DMS153 treated with DMSO at 0.1 percent for 48 hours (cell line): ENCODE results near the gene PPP2R2B.

ENCODE experiments used
- DNase-seq: peaks from one replicate; lab custom pipeline; 2025; ENCODE audit not compliant: unreplicated experiment; lab: John Stamatoyannopoulos, UW

Gene PPP2R2B

GRCh38 chr5:146828385-146828784 lies 50.2 kb downstream of the PPP2R2B start:
- no peak for DNase-seq

- DNase-seq: no peak
Measured at GRCh38 chr5:146827901-146828300, 50.7 kb downstream of the PPP2R2B start.

- DNase-seq: no peak
Measured at GRCh38 chr5:146825033-146825432, 53.5 kb downstream of the PPP2R2B start.

- no peak for DNase-seq
Measured at GRCh38 chr5:146821732-146822131, 56.8 kb downstream of the PPP2R2B start.

GRCh38 chr5:146820987-146821386 lies 57.6 kb downstream of the PPP2R2B start:
- DNase-seq: no peak

- no peak for DNase-seq
Measured at GRCh38 chr5:146818822-146819221, 59.7 kb downstream of the PPP2R2B start.

- DNase-seq: no peak
Measured at GRCh38 chr5:146817973-146818372, 60.6 kb downstream of the PPP2R2B start.

GRCh38 chr5:146816775-146817387 lies 61.7 kb downstream of the PPP2R2B start:
- DNase-seq: no peak

- no peak for DNase-seq
Measured at GRCh38 chr5:146815411-146815810, 63.1 kb downstream of the PPP2R2B start.

GRCh38 chr5:146813346-146814157 lies 65.0 kb downstream of the PPP2R2B start:
- DNase-seq: no peak

- no peak for DNase-seq
Measured at GRCh38 chr5:146805081-146805480, 73.5 kb downstream of the PPP2R2B start.

- DNase-seq: no peak
Measured at GRCh38 chr5:146802945-146803522, 75.5 kb downstream of the PPP2R2B start.

- no peak for DNase-seq
Measured at GRCh38 chr5:146799671-146800070, 78.9 kb downstream of the PPP2R2B start.

- DNase-seq: no peak
Measured at GRCh38 chr5:146799231-146799630, 79.3 kb downstream of the PPP2R2B start.

GRCh38 chr5:146797658-146798057 lies 80.9 kb downstream of the PPP2R2B start:
- DNase-seq: no peak

GRCh38 chr5:146796911-146797310 lies 81.6 kb downstream of the PPP2R2B start:
- DNase-seq: no peak

- no peak for DNase-seq
Measured at GRCh38 chr5:146796144-146796543, 82.4 kb downstream of the PPP2R2B start.

- no peak for DNase-seq
Measured at GRCh38 chr5:146794326-146795029, 84.1 kb downstream of the PPP2R2B start.

- DNase-seq: no peak
Measured at GRCh38 chr5:146793709-146794108, 84.8 kb downstream of the PPP2R2B start.

- DNase-seq: no peak
Measured at GRCh38 chr5:146791471-146791870, 87.1 kb downstream of the PPP2R2B start.
